IPS DF 6.9 (cell line): Measurements from ENCODE around the gene RMND5A.
"Not testable (repeated sequence)": the region's sequence is repeated elsewhere in the genome, so short reads cannot be mapped to it uniquely, and the experiment has no call there.

Experiments used
- DNase-seq: peaks from one replicate; pipeline ENCODE4 v3.0.0-alpha.2; 2013; ENCODE audit warnings: low read depth, low spot score
- H3K27ac ChIP-seq: one replicate; pipeline ENCODE4 v1.5.1; 2013; ENCODE audit warnings: low read length, control low read depth
- H3K27me3 ChIP-seq: 2 replicates; pipeline ENCODE4 v1.6.1; 2013; ENCODE audit warnings: mild to moderate bottlenecking, low read length; ENCODE audit not compliant: control insufficient read depth, insufficient read depth
- H3K36me3 ChIP-seq: 2 replicates; pipeline ENCODE4 v1.6.1; 2013; ENCODE audit warnings: low read length; ENCODE audit not compliant: control insufficient read depth, insufficient read depth
- H3K4me1 ChIP-seq: 2 replicates; pipeline ENCODE4 v1.6.1; 2013; ENCODE audit warnings: low read length; ENCODE audit not compliant: control insufficient read depth, insufficient read depth
- H3K4me3 ChIP-seq: 2 replicates; pipeline ENCODE4 v1.5.1; 2013; ENCODE audit warnings: mild to moderate bottlenecking, low read length
- H3K9me3 ChIP-seq: 2 replicates; pipeline ENCODE4 v1.6.1; 2013; ENCODE audit warnings: low read length, inconsistent platforms; ENCODE audit not compliant: control insufficient read depth, insufficient read depth
- WGBS: extraction: QIAGEN DNeasy Blood & Tissue Kit; methylation state at CpG from one replicate; pipeline ENCODE4 v1.1.7; 2013; ENCODE audit warnings: mixed read lengths, missing lambda C conversion rate; ENCODE audit not compliant: insufficient read length, insufficient coverage; 5-methylcytosine and 5-hydroxymethylcytosine counted together

The RMND5A gene

DNA sequence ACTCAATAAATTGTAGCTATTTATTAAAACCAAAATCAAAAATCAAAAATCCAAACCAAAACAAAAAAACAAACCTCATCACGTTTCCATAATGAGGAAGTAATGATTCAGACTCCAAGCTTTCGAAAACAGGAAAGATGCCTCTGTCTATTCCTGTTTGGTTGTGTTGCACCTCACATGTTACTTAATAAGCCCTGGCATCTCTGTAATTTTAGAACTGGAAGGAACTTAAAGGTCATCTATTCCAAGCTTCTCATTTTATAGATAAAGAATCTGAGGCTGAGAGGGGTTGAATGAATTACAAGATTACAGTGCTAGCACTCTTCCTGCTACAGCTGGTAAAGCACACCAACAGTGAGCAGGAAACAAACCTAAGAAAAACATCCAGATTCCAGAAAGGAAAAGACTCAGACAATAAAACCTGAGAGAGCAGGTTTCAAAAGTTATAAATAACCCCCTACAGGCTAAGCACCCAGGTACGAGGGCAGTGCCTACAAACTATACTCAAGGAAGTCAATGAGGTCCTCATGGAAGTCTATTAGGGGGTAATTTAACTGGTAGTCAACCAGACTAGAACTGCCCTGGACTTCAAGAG, 5.4 kb upstream of the RMND5A start:
- WGBS, result no CpG with 5 or more reads among the region's 3 CpGs
- H3K4me3 ChIP-seq, H3K9me3 ChIP-seq, H3K27ac ChIP-seq, H3K36me3 ChIP-seq, H3K4me1 ChIP-seq, H3K27me3 ChIP-seq, DNase-seq: not testable (repeated sequence)

DNA sequence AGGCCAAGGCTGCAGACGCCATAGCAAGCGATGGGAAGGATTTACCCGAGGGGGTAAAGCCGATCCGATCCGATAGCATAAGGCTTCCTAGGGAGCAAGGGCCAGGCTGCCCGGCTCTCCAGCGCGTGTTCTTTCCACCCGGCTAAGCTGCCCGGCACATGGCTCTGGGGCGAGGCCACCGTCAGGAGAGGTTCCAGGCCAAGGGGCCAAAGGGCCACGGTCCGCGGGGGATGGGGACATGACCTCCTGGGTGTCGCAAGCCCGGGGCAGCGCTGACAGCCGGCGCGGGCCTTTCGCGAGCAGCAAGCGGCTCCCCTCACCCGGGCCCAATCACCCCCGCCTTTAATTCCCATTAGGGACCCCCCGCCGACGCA, 841 bp upstream of the RMND5A start:
- H3K27me3 ChIP-seq, H3K4me1 ChIP-seq, H3K9me3 ChIP-seq, H3K36me3 ChIP-seq, DNase-seq, H3K4me3 ChIP-seq, H3K27ac ChIP-seq: not testable (repeated sequence)
- WGBS, result no CpG with 5 or more reads among the region's 30 CpGs

DNA sequence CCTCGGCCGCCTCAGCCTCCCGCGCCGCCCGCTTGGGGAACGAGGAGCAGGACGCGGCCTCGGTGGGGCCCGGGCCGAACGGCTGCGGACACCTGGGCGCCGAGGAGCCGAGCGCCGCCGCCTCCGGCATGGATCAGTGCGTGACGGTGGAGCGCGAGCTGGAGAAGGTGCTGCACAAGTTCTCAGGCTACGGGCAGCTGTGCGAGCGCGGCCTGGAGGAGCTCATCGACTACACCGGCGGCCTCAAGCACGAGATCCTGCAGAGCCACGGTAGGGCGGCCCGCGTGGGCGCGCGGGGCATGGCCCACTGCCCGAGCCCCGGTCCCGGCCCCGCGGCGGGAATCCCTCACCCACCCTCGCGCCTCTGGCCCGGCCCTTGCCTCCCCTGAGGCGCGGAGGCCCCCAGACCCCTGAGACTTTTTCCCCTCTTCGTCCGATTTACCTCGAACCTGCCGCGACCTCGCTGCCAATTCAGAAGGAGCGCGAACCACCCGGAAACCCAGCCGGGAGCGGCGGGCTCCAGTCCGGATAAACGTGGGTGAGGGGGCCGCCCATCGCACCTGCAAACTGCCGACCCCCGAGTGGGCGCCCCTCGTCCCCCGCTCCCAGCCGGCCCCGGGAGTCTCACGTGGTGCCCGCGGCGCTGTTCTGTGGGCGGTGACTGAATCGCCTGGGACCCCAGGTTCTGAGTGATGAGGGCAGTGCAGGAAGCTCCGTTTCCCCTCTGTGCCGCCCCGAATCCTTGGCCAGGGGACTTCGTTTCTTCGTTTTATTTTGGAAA, 639 bp downstream of the RMND5A start:
- H3K27me3 ChIP-seq, H3K36me3 ChIP-seq, H3K27ac ChIP-seq, H3K4me1 ChIP-seq, DNase-seq, H3K9me3 ChIP-seq: not testable (repeated sequence)
- peak overlapping the region; percentile 69; the same call in 1 of the 2 replicates for H3K4me3 ChIP-seq
- no CpG with 5 or more reads among the region's 85 CpGs for WGBS

GRCh38 chr2:86725706-86726105, 5.6 kb downstream of the RMND5A start:
- not testable (repeated sequence) for H3K4me1 ChIP-seq, H3K4me3 ChIP-seq, H3K36me3 ChIP-seq, H3K27ac ChIP-seq, H3K27me3 ChIP-seq, H3K9me3 ChIP-seq, DNase-seq
- no CpG with 5 or more reads among the region's 2 CpGs for WGBS

DNA sequence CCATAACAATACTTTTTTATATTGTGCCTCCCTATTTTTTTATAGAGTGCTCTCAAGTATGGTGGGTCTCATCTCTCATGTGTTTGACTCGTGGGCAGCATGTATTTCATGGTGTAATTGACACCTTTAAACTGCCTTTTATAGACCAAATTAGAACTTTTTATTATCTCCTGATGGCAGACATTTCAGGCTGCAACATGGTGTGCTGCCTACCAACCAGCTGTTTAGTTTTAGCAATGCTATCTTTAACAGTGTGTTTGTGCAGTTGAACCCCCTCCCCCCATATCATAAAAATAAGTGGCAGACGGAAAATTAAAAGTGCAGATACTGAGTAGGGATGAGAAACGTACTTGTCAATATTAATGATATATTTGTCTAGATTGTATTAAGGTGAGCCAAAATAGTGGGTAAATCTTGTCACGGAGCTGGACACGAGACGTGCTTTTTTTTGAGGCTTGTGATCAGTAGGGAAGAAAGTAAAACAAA, 12.0 kb downstream of the RMND5A start:
- not testable (repeated sequence) for H3K4me3 ChIP-seq, DNase-seq

DNA sequence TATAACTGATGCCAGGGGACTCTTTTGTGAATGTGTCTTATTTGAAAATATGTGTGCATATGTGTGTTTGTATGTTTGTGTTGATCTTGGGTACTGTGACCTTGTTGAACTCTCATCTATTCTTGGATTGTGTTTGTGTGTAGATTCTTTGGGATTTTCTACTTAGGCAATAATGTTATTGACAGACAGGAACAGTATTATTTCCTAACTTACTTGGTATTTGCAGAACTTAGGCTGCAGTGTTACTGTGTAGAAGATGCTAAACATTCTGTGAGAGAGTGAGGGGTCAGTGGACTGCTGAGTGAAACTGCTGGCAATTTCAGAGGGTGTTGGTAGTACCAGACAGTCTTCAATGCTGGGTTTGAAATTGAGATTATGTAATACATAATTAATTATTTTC, 12.7 kb downstream of the RMND5A start:
- H3K9me3 ChIP-seq, H3K36me3 ChIP-seq, H3K4me3 ChIP-seq, H3K4me1 ChIP-seq, H3K27me3 ChIP-seq, DNase-seq, H3K27ac ChIP-seq: not testable (repeated sequence)

More for the DNA sequence above, 12.0 kb downstream of the RMND5A start:
- H3K9me3 ChIP-seq, H3K27me3 ChIP-seq, H3K4me1 ChIP-seq, H3K27ac ChIP-seq, H3K36me3 ChIP-seq: not testable (repeated sequence)
- WGBS, result no CpG with 5 or more reads among the region's 6 CpGs

- H3K4me1 ChIP-seq, H3K36me3 ChIP-seq, H3K27me3 ChIP-seq, H3K9me3 ChIP-seq, H3K4me3 ChIP-seq, H3K27ac ChIP-seq, DNase-seq: not testable (repeated sequence)
- WGBS, result no CpG with 5 or more reads among the region's 4 CpGs
Measured at GRCh38 chr2:86733528-86733927, 13.4 kb downstream of the RMND5A start.

DNA sequence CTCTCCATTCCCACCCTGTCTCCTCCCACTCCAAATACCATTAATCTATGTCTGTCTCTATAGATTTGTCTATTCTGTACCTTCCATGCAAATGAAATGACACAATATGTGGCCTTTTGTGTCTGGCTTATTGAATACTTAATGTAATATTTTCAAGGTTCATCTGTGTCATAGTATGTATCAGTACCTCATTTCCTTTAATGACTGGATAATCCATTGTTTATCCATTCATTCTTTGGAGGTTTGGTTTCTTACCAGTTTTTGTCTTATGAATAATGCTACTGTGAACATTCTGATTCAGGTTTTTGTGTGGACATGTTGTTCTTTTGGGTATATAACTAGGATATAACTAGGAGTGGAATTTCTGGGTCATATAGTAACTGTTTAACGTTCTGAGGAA, 14.8 kb downstream of the RMND5A start:
- no CpG with 5 or more reads among the region's 1 CpG for WGBS
- not testable (repeated sequence) for H3K4me1 ChIP-seq

GRCh38 chr2:86739485-86739884, 19.4 kb downstream of the RMND5A start:
- not testable (repeated sequence) for H3K27me3 ChIP-seq, H3K27ac ChIP-seq, H3K36me3 ChIP-seq, H3K4me3 ChIP-seq, DNase-seq, H3K4me1 ChIP-seq, H3K9me3 ChIP-seq

More for the DNA sequence above, 14.8 kb downstream of the RMND5A start:
- not testable (repeated sequence) for H3K27ac ChIP-seq, H3K9me3 ChIP-seq, H3K27me3 ChIP-seq, DNase-seq, H3K36me3 ChIP-seq, H3K4me3 ChIP-seq

GRCh38 chr2:86739889-86740288, 19.8 kb downstream of the RMND5A start:
- not testable (repeated sequence) for H3K36me3 ChIP-seq, H3K27me3 ChIP-seq, H3K9me3 ChIP-seq, H3K4me3 ChIP-seq, H3K4me1 ChIP-seq, DNase-seq, H3K27ac ChIP-seq
- no CpG with 5 or more reads among the region's 11 CpGs for WGBS

- not testable (repeated sequence) for H3K4me3 ChIP-seq, DNase-seq, H3K27ac ChIP-seq, H3K27me3 ChIP-seq, H3K36me3 ChIP-seq, H3K9me3 ChIP-seq, H3K4me1 ChIP-seq
- no CpG with 5 or more reads among the region's 4 CpGs for WGBS
Measured at GRCh38 chr2:86741889-86742498, 21.9 kb downstream of the RMND5A start.
